SIG-M5 treated with dmso at 0.1 percent for 504 hours (cell line): Measurements from ENCODE around the gene ZNF768.
A peak's percentile ranks its signal among the peaks of the same experiment; 100 is the strongest.

ENCODE experiments used
- DNase-seq: peaks from one replicate; lab custom pipeline; 2025; ENCODE audit not compliant: unreplicated experiment; lab: John Stamatoyannopoulos, UW

The ZNF768 gene

GRCh38 chr16:30526137-30526822 lies at the start of gene ZNF768:
Gene ZNF768, minus strand, starts transcription at chr16:30526566. Its CDS starts 153 bp downstream, at chr16:30526413.
- peak; percentile 40 for DNase-seq

GRCh38 chr16:30574678-30575077 lies 48.3 kb upstream of the ZNF768 start:
- no peak for DNase-seq

GRCh38 chr16:30571445-30572322 lies 45.3 kb upstream of the ZNF768 start, which contains the start of gene ZNF688:
Gene ZNF688, minus strand, starts transcription at chr16:30571714. Its CDS starts 85 bp downstream, at chr16:30571629.
- DNase-seq, result peak; percentile 99

- DNase-seq, result no peak
Observed at GRCh38 chr16:30570636-30571444, 44.5 kb upstream of the ZNF768 start.

GRCh38 chr16:30569746-30570635 lies 43.6 kb upstream of the ZNF768 start:
- DNase-seq, result no peak

GRCh38 chr16:30569281-30569680 lies 42.9 kb upstream of the ZNF768 start:
- no peak for DNase-seq

- DNase-seq, result peak; percentile 95
Observed at GRCh38 chr16:30567991-30568638, 41.7 kb upstream of the ZNF768 start.

- DNase-seq, result no peak
Observed at GRCh38 chr16:30567160-30567990, 41.0 kb upstream of the ZNF768 start.

- no peak for DNase-seq
Observed at GRCh38 chr16:30566531-30566930, 40.2 kb upstream of the ZNF768 start.

- DNase-seq, result no peak
Observed at GRCh38 chr16:30565984-30566383, 39.6 kb upstream of the ZNF768 start.

GRCh38 chr16:30565526-30565925 lies 39.2 kb upstream of the ZNF768 start:
- no peak for DNase-seq

- DNase-seq, result no peak
Observed at GRCh38 chr16:30562021-30562420, 35.7 kb upstream of the ZNF768 start.

GRCh38 chr16:30561089-30561816 lies 34.9 kb upstream of the ZNF768 start:
- DNase-seq, result no peak

GRCh38 chr16:30559690-30560089 lies 33.3 kb upstream of the ZNF768 start:
- no peak for DNase-seq

GRCh38 chr16:30558789-30559377 lies 32.5 kb upstream of the ZNF768 start:
- no peak for DNase-seq

GRCh38 chr16:30557957-30558788 lies 31.8 kb upstream of the ZNF768 start, which contains the start of gene ZNF764:
Gene ZNF764, minus strand, starts transcription at chr16:30558374. Its CDS starts 192 bp downstream, at chr16:30558182.
- DNase-seq, result peak; percentile 97

- DNase-seq, result no peak
Observed at GRCh38 chr16:30557707-30557956, 31.3 kb upstream of the ZNF768 start.
